GM18519 (cell line): ENCODE measurements around the gene GTF2A2.

Experiments
- ATAC-seq: cut with Tn5 transposase; IDR thresholded peaks from one replicate; pipeline ENCODE4 v1.9.1; 2021; ENCODE audit warnings: mild to moderate bottlenecking, moderate library complexity; ENCODE audit not compliant: unreplicated experiment, low FRiP score

GTF2A2 gene

DNA sequence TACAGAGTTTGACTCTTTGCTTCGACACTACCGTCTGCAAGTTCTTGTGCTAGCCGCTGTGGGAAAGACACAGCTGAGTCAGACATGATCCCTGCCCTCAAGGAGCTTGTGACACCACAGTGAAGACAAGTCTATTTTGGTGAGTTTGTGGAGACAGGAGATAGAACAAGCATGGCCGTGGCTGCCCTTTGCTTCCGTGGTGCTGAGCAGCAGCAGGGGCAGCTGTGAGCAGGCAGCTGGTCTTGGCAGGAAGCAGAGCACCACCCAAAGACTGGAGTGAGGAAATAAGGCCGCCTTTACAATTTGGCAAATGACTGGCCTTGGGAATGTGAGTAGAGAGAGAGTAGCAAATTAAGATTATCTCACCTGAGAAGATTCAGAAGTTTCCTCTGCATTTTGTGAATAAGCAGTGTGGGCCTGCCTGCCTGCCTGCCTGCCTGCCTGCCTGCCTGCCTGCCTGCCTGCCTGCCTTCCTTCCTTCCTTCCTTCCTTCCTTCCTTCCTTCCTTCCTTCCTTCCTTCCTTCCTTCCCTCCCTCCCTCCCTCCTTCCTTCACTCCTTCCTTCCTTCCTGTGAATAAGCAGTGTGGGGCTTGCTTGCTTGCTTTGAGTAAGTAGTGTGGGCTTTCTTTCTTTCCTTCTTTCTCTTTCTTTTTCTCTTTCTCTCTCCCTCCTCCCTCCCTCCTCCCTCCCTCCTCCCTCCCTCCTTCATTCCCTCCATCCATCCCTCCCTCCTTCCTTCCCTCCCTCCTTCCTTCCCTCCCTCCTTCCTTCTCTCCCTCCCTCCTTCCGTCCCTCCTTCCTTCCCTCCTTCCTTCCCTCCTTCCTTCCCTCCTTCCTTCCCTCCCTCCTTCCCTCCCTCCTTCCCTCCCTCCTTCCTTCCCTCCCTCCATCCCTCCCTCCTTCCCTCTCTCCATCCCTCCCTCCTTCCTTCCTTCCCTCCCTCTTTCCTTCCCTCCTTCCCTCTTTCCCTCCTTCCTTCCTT, 47.3 kb downstream of the GTF2A2 start:
- no peak for ATAC-seq

DNA sequence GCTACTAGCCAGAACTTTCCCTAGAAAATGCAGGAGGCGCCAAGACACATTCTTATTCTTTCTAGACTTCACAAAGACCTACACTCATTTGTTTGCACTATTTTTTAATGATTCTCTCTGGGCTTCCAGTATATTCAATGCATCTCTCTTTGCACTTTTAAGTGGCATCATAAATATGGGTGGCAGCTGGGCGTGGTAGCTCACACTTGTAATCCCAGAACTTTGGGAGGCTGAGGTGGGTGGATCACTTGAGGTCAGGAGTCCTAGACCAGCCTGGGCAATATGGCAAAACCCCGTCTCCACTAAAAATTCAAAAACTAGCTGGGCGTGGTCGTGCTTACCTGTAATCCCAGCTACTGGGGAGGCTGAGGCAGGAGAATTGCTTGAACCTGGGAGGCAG, 51.3 kb downstream of the GTF2A2 start:
- no peak for ATAC-seq

DNA sequence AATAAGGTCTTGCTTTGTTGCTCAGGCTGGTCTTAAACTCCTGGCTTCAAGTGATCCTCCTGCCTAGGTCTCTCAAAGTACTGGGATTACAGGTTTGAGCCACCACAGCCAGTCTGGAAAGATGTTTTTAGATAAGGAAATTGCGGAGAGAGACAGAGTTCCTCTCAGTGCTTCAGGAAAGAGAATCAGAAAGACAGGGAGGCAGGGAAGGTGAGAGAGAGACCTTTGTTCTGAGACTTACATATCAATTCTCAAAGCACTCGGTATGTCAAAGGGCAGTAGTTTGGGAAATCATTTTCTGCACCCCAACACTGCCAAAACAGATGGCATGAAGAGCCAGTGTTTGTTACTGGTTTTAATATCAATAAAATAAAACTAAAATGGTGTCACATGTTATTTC, 58.9 kb downstream of the GTF2A2 start:
- no peak for ATAC-seq

DNA sequence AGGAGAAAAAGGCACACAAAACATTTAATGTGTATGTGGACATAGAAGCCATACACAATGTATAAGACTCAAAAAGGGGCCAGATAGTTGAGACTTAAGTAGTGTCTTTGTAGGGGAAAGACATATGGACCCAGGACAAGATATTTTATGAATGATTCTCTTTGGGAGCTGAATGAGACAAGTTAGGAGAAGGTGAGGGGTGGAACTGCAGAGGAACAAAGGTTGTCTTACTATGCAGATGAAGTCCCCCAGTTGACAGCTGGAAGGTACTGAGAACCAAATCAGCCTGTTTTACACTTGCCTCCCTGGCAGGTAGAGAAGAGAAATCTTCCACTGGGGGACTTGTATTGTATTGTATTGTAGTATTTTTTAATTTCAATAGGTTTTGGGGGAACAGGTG, 60.7 kb downstream of the GTF2A2 start:
- no peak for ATAC-seq

DNA sequence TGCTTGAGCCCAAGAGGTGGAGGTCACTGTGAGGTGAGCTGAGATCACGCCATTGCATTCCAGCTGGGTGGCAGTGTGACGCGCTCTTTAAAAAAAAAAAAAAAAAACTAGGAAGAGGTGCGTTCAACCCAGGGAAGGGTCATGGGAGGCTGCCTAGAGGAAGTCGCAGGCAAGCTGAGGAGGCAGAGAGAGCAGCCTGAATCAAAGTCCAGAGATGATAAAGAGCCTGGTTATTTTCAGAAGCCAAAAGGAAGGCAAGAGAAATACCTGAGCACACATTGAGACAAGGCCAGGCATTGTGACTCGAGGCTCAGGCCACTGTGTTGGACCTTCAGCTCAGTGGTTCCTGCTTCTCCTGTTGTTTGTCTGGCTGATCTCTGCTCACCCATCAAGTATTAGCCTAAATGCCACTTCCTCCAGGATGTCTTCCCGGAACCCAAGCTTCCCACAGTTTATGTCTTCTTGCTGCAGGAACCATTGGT, 61.8 kb downstream of the GTF2A2 start:
- ATAC-seq: no peak

DNA sequence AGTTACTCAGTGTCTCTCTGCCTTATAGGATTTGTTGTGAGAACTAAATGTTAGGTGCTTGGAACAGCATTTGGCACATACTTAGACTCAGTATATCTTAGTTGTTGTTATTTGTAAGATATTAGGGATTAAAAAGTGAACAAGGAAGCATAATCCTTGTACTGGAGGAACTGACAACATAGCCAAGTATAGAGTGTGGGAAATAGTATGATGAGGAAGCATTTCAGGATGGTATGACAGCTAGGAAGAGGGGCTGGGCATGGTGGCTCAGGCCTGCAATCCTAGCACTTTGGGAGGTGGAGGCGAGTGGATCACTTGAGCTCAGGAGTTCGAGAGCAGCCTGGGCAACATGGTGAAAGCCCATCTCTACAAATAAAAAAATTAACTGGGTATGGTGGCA, 62.3 kb downstream of the GTF2A2 start:
- no peak for ATAC-seq

DNA sequence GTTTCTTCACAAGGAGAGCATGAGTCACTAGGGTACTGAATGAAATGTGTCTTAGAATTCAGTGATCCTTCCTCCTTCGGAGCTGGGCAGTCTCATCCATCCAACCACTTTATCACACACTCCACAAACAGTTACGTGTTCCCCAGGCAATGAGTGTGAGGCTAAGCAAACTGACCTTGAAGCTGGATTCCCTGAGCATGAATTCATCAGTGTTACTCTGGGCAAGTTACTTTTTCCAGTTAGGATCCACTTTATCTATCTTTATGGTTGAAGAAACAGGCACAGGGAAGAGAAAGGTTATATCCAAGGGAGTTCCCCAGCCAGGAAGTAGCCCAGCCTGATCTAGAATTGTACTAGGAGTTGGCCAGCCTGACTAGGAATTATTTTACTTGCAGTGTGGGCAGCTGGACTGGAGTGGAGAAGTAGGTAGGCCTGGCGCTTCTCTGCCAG, 62.8 kb downstream of the GTF2A2 start:
- no peak for ATAC-seq

DNA sequence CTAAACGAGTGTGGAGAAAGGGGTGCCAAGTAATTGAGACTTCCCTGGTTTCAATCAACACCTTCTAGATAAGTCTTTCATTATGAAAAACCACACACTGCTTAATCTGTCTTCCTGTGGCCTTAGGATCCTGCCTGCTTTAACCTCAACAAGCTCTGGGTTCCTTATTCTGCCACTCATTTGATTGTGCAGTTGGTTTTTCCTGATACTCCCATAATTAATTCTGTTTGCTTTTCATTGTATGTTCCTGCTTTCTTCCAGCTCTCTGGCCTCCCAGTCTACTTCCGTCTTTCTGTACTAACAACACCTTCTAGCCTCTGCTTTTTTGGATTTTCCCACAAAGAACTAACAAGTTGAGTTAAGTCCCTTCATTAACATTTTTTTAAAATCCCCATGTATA, 66.0 kb downstream of the GTF2A2 start:
- ATAC-seq: no peak

DNA sequence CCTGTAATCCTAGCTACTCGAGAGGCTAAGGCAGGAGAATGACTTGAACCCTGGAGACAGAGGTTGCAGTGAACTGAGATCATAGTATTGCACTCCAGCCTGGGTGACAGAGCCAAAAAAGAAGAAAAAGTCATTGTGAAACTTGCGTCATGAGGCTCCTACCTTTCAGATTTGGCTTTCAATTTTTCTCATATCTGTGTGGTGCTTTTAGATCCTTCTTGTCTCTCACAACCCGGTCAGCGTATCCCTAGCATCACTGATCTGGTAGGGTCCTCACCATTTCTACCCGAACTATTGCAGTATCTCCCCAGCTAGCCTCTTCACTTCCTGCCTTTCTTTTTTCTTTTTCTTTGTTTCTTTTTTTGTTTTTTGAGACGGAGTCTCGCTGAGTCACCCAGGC, 67.3 kb downstream of the GTF2A2 start:
- ATAC-seq: no peak
